NCI-H1436 treated with DMSO at 0.1 percent for 48 hours (cell line): ENCODE results near the gene UBE2B.

Experiments used
- DNase-seq: peaks from one replicate; lab custom pipeline; 2025; lab: John Stamatoyannopoulos, UW

Gene UBE2B

DNA sequence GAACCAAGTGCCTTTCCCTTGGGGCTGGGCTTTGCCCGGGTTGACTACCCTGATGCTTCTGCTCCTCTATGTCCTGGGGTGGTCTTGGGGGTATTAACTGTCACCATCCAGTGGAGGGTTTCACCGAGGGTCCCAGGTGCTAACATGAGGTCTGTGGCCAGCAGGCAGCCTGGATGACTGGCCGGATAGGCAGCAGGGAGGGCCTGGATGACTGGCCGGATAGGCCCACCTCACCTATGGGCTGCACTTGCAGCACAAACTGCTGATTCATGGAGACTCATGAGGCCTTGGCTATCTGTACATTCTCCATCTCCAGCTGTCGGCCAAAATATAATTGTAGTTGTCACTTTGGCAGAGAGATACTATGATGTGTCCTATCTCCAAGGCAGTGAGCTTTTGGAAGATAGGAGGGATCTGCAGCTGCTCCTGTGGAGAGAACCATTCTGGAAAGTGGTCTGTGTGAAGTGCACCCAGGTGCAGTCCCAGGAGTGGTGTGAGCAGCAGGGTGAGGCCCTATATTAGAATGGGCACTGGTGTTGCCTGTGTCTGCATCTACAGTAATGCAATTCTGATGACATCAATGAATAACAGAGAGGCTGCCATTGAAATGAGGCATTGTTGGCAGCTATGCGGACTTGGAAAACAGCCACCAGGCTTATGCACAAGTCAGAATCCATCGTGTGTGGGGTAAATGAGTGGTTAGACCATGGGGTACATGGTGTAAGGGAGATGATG is 66.6 kb downstream of the UBE2B start:
- DNase-seq, result no peak

DNA sequence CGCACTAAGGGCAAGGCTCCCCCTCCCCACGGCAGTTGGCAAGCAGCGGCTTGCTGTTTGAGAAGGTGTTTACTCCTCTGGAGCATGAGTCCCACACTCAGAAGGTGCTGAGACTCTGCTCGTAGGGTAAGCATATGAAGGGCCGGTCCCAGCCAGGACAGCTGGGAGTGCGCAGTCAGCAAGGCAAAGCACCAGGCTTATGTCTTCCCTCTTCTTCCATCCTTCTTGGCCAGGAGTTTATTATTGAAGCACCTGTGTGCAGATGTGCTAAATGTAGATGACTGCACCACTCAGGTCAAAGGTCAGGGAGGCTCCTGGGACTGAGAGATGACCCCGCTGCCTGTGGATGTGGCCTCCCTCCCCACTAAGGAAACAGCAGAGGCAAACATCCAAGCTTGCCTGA is 67.4 kb downstream of the UBE2B start:
- DNase-seq, result no peak

GRCh38 chr5:134439210-134439654 is 67.9 kb downstream of the UBE2B start:
- DNase-seq, result peak; percentile 40

DNA sequence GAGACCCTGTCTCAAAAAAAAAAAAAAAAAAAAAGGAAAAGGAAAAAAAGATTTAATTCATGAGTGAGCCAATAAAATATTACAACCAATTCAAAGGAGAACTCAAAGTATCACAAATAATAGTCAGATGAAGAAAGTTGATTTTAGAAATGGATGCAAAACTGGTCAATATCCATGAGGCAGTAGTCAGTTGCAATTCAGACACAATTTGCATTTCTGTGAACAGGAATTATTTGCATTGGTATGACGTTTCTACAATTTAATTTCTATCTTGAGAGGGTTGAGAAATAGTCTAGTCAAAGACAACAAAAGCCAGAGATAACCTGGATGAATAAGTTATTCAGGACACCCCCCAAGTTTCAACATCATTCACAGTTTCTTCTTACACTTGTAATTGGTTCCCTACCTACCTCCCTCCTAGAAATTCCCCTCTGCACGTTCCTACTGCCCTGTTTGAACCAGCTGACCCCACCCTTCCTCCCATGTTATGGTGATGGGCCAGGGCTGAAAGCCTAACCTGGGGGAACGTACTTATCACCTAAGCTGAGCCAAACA is 68.9 kb downstream of the UBE2B start:
- DNase-seq, result no peak
